WTC11 (cell line): ENCODE data around the gene CX3CL1. TPM values are rescaled to one million over a fixed set of nuclear protein-coding genes. Genes with fewer than 3 reads are reported as not detected.

ENCODE experiments used
- ATAC-seq: fragments of 200-7000 bp; cut with Tn5 transposase; 2 replicates; pipeline ENCODE4 v1.10.0; 2021; ENCODE audit warnings: mild to moderate bottlenecking, moderate library complexity
- CTCF ChIA-PET: fragments of 300-600 bp; sonication (Branson Sonifier 250); formaldehyde crosslinking; loops from one replicate; lab custom pipeline; 2021; ENCODE audit warnings: antibody characterized with exemption; lab: Charles Lee
- POLR2A ChIA-PET: fragments of 350-600 bp; sonication (Branson Sonifier 250); formaldehyde crosslinking; loops from one replicate; lab custom pipeline; 2021; ENCODE audit warnings: antibody characterized with exemption; lab: Charles Lee
- DNase-seq: peaks from one replicate; pipeline ENCODE4 v3.0.0; 2021; ENCODE audit warnings: low spot score
- H3K27ac Mint-ChIP-seq: 2 replicates; pipeline ENCODE4 v1.8.0; 2021; ENCODE audit warnings: mixed read lengths
- H3K27me3 Mint-ChIP-seq: 2 replicates; pipeline ENCODE4 v1.8.0; 2021; ENCODE audit warnings: low read depth, mild to moderate bottlenecking, moderate library complexity, mixed read lengths
- H3K36me3 Mint-ChIP-seq: 2 replicates; pipeline ENCODE4 v1.8.0; 2021; ENCODE audit warnings: mixed read lengths
- H3K4me1 Mint-ChIP-seq: 2 replicates; pipeline ENCODE4 v1.8.0; 2022; ENCODE audit warnings: mixed read lengths
- H3K4me3 Mint-ChIP-seq: 2 replicates; pipeline ENCODE4 v1.8.0; 2021; ENCODE audit warnings: mild to moderate bottlenecking, moderate library complexity, mixed read lengths
- H3K9me3 Mint-ChIP-seq: 2 replicates; pipeline ENCODE4 v1.8.0; 2021; ENCODE audit warnings: mixed read lengths
- CBFB ChIP-seq: sonication (generic); formaldehyde crosslinking; IDR thresholded peaks from 2 replicates; pipeline ENCODE4 v1.8.1; 2022; ENCODE audit warnings: mild to moderate bottlenecking, low read depth, missing genetic modification reagents
- ESRRA ChIP-seq: sonication (generic); formaldehyde crosslinking; IDR thresholded peaks from 2 replicates; pipeline ENCODE4 v1.8.1; 2022; ENCODE audit warnings: mild to moderate bottlenecking, missing genetic modification reagents, borderline replicate concordance
- MXD4 ChIP-seq: fragments of 250-450 bp; sonication (Bioruptor Pico); IDR thresholded peaks from 2 replicates; pipeline ENCODE4 v1.8.0; 2021; ENCODE audit warnings: mild to moderate bottlenecking, moderate library complexity, borderline replicate concordance
- NR1H2 ChIP-seq: sonication (generic); formaldehyde crosslinking; IDR thresholded peaks from 2 replicates; pipeline ENCODE4 v1.9.0; 2021; ENCODE audit warnings: mild to moderate bottlenecking, moderate library complexity, missing genetic modification reagents
- PRRX2 ChIP-seq: fragments of 250-450 bp; sonication (Bioruptor Pico); IDR thresholded peaks from 2 replicates; pipeline ENCODE4 v1.8.0; 2021; ENCODE audit warnings: mild to moderate bottlenecking
- SMAD4 ChIP-seq: sonication (generic); formaldehyde crosslinking; IDR thresholded peaks from 2 replicates; pipeline ENCODE4 v1.8.0; 2022; ENCODE audit warnings: mild to moderate bottlenecking, missing genetic modification reagents
- SOX15 ChIP-seq: fragments of 250-450 bp; sonication (Bioruptor Pico); IDR thresholded peaks from 2 replicates; pipeline ENCODE4 v1.9.0; 2021; ENCODE audit warnings: mild to moderate bottlenecking
- TEAD1 ChIP-seq: sonication (generic); formaldehyde crosslinking; IDR thresholded peaks from 2 replicates; pipeline ENCODE4 v1.8.0; 2022; ENCODE audit warnings: mild to moderate bottlenecking, missing genetic modification reagents
- TEAD4 ChIP-seq: sonication (generic); formaldehyde crosslinking; IDR thresholded peaks from 2 replicates; pipeline ENCODE4 v1.8.0; 2022; ENCODE audit warnings: mild to moderate bottlenecking, missing genetic modification reagents
- total RNA-seq: library from RNA; stranded (reverse); gene quantifications from 3 replicates; pipeline ENCODE4 v1.2.3, GENCODE V29; 2021
- TF ChIP-seq, protein P1 (sequence below): sonication (generic); formaldehyde crosslinking; conservative IDR thresholded peaks from 2 replicates; pipeline ENCODE4 v1.8.1; 2023; ENCODE audit warnings: mild to moderate bottlenecking, low read depth, missing genetic modification reagents, moderate library complexity
- TF ChIP-seq, protein P2 (sequence below): sonication (generic); formaldehyde crosslinking; IDR thresholded peaks from 2 replicates; pipeline ENCODE4 v1.8.1; 2022; ENCODE audit warnings: mild to moderate bottlenecking, missing genetic modification reagents, moderate library complexity, borderline replicate concordance
- TF ChIP-seq, protein P3 (sequence below): sonication (generic); formaldehyde crosslinking; IDR thresholded peaks from 2 replicates; pipeline ENCODE4 v1.8.0; 2022; ENCODE audit warnings: mild to moderate bottlenecking, missing genetic modification reagents
- TF ChIP-seq, protein P4 (sequence below): sonication (generic); formaldehyde crosslinking; IDR thresholded peaks from 2 replicates; pipeline ENCODE4 v1.8.1; 2022; ENCODE audit warnings: low read depth, mild to moderate bottlenecking, moderate library complexity, missing genetic modification reagents, borderline replicate concordance
- TF ChIP-seq, protein P5 (sequence below): sonication (generic); formaldehyde crosslinking; IDR thresholded peaks from 2 replicates; pipeline ENCODE4 v1.8.1; 2023; ENCODE audit warnings: mild to moderate bottlenecking, missing genetic modification reagents
- TF ChIP-seq, protein P6 (sequence below): sonication (generic); formaldehyde crosslinking; IDR thresholded peaks from 2 replicates; pipeline ENCODE4 v1.8.0; 2022; ENCODE audit warnings: mild to moderate bottlenecking, missing genetic modification reagents
- TF ChIP-seq, protein P7 (sequence below): sonication (generic); formaldehyde crosslinking; IDR thresholded peaks from 2 replicates; pipeline ENCODE4 v1.8.1; 2023; ENCODE audit warnings: mild to moderate bottlenecking, missing genetic modification reagents, moderate library complexity
- TF ChIP-seq, protein P8 (sequence below): sonication (generic); formaldehyde crosslinking; IDR thresholded peaks from 2 replicates; pipeline ENCODE4 v1.8.1; 2022; ENCODE audit warnings: missing genetic modification reagents, borderline replicate concordance
- TF ChIP-seq, protein P9 (sequence below): fragments of 250-450 bp; sonication (Bioruptor Pico); IDR thresholded peaks from 2 replicates; pipeline ENCODE4 v1.9.0; 2021; ENCODE audit warnings: moderate library complexity, mild to moderate bottlenecking, inconsistent platforms, borderline replicate concordance
- TF ChIP-seq, protein P10 (sequence below): sonication (generic); formaldehyde crosslinking; conservative IDR thresholded peaks from 2 replicates; pipeline ENCODE4 v1.8.1; 2022; ENCODE audit warnings: mild to moderate bottlenecking, missing genetic modification reagents

Gene CX3CL1
- total RNA-seq, 1 experiment from 2014 or later: 1.2 TPM

DNA sequence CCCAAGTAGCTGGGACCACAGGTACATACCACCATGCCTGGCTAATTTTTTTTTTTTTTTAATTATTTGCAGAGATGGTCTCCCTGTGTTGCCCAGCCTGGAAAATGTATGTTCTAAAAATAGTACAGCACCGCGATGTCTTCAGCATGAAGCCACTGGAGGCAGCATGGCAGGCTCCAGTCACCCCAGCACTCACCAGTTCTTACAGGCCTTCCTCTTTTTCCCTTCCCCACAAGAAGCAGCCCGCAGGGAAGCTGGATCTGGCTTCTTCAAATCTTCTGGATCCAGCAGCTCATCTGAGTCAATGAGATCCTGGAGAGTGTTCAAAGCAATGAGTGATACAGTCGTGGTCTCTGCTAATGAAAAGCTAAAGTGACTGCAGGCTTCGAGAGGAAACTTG is 58.7 kb downstream of the CX3CL1 start:
- Mint-ChIP-seq H3K27me3 (no peaks in the 10 kb centered on the region), H3K27ac (no peak overlapping the region), H3K36me3 (peaks cover 75% of the 10 kb centered on the region), H3K4me1 (no peaks in the 10 kb centered on the region), H3K9me3 (no peaks in the 10 kb centered on the region), H3K4me3 (no peak overlapping the region)
- ChIA-PET POLR2A (no interaction called here), CTCF (interaction anchor here (0.5 kb wide), 1 partner anchor 15 kb away, joined by 6 read pairs; no protein-coding TSS in a partner anchor)
- no peak for TF ChIP-seq MXD4 (CRISPR knock-in tag)
- no peak for TF ChIP-seq TEAD4
- TF ChIP-seq, protein P1, sequence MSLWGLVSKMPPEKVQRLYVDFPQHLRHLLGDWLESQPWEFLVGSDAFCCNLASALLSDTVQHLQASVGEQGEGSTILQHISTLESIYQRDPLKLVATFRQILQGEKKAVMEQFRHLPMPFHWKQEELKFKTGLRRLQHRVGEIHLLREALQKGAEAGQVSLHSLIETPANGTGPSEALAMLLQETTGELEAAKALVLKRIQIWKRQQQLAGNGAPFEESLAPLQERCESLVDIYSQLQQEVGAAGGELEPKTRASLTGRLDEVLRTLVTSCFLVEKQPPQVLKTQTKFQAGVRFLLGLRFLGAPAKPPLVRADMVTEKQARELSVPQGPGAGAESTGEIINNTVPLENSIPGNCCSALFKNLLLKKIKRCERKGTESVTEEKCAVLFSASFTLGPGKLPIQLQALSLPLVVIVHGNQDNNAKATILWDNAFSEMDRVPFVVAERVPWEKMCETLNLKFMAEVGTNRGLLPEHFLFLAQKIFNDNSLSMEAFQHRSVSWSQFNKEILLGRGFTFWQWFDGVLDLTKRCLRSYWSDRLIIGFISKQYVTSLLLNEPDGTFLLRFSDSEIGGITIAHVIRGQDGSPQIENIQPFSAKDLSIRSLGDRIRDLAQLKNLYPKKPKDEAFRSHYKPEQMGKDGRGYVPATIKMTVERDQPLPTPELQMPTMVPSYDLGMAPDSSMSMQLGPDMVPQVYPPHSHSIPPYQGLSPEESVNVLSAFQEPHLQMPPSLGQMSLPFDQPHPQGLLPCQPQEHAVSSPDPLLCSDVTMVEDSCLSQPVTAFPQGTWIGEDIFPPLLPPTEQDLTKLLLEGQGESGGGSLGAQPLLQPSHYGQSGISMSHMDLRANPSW (CRISPR knock-in tag): no peak
- TF ChIP-seq NR1H2: no peak
- TF ChIP-seq, protein P2, sequence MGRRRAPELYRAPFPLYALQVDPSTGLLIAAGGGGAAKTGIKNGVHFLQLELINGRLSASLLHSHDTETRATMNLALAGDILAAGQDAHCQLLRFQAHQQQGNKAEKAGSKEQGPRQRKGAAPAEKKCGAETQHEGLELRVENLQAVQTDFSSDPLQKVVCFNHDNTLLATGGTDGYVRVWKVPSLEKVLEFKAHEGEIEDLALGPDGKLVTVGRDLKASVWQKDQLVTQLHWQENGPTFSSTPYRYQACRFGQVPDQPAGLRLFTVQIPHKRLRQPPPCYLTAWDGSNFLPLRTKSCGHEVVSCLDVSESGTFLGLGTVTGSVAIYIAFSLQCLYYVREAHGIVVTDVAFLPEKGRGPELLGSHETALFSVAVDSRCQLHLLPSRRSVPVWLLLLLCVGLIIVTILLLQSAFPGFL (CRISPR knock-in tag): no peak
- TF ChIP-seq, protein P3, sequence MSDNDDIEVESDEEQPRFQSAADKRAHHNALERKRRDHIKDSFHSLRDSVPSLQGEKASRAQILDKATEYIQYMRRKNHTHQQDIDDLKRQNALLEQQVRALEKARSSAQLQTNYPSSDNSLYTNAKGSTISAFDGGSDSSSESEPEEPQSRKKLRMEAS: no peak
- TF ChIP-seq ESRRA: no peak
- TF ChIP-seq, protein P4, sequence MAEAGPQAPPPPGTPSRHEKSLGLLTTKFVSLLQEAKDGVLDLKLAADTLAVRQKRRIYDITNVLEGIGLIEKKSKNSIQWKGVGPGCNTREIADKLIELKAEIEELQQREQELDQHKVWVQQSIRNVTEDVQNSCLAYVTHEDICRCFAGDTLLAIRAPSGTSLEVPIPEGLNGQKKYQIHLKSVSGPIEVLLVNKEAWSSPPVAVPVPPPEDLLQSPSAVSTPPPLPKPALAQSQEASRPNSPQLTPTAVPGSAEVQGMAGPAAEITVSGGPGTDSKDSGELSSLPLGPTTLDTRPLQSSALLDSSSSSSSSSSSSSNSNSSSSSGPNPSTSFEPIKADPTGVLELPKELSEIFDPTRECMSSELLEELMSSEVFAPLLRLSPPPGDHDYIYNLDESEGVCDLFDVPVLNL (CRISPR knock-in tag): no peak
- TF ChIP-seq PRRX2 (CRISPR knock-in tag): no peak
- TF ChIP-seq TEAD1: no peak
- TF ChIP-seq, protein P5, sequence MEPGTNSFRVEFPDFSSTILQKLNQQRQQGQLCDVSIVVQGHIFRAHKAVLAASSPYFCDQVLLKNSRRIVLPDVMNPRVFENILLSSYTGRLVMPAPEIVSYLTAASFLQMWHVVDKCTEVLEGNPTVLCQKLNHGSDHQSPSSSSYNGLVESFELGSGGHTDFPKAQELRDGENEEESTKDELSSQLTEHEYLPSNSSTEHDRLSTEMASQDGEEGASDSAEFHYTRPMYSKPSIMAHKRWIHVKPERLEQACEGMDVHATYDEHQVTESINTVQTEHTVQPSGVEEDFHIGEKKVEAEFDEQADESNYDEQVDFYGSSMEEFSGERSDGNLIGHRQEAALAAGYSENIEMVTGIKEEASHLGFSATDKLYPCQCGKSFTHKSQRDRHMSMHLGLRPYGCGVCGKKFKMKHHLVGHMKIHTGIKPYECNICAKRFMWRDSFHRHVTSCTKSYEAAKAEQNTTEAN (CRISPR knock-in tag): no peak
- TF ChIP-seq, protein P6, sequence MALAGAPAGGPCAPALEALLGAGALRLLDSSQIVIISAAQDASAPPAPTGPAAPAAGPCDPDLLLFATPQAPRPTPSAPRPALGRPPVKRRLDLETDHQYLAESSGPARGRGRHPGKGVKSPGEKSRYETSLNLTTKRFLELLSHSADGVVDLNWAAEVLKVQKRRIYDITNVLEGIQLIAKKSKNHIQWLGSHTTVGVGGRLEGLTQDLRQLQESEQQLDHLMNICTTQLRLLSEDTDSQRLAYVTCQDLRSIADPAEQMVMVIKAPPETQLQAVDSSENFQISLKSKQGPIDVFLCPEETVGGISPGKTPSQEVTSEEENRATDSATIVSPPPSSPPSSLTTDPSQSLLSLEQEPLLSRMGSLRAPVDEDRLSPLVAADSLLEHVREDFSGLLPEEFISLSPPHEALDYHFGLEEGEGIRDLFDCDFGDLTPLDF (CRISPR knock-in tag): no peak
- TF ChIP-seq CBFB (CRISPR knock-in tag): no peak
- TF ChIP-seq, protein P7, sequence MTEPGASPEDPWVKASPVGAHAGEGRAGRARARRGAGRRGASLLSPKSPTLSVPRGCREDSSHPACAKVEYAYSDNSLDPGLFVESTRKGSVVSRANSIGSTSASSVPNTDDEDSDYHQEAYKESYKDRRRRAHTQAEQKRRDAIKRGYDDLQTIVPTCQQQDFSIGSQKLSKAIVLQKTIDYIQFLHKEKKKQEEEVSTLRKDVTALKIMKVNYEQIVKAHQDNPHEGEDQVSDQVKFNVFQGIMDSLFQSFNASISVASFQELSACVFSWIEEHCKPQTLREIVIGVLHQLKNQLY: no peak
- TF ChIP-seq SMAD4 (CRISPR knock-in tag): no peak
- no peak for TF ChIP-seq SOX15 (CRISPR knock-in tag)
- TF ChIP-seq, protein P8, sequence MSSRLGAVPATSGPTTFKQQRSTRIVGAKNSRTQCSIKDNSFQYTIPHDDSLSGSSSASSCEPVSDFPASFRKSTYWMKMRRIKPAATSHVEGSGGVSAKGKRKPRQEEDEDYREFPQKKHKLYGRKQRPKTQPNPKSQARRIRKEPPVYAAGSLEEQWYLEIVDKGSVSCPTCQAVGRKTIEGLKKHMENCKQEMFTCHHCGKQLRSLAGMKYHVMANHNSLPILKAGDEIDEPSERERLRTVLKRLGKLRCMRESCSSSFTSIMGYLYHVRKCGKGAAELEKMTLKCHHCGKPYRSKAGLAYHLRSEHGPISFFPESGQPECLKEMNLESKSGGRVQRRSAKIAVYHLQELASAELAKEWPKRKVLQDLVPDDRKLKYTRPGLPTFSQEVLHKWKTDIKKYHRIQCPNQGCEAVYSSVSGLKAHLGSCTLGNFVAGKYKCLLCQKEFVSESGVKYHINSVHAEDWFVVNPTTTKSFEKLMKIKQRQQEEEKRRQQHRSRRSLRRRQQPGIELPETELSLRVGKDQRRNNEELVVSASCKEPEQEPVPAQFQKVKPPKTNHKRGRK (CRISPR knock-in tag): no peak
- TF ChIP-seq, protein P9, sequence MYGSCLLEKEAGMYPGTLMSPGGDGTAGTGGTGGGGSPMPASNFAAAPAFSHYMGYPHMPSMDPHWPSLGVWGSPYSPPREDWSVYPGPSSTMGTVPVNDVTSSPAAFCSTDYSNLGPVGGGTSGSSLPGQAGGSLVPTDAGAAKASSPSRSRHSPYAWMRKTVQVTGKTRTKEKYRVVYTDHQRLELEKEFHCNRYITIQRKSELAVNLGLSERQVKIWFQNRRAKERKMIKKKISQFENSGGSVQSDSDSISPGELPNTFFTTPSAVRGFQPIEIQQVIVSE (CRISPR knock-in tag): no peak
- TF ChIP-seq, protein P10, sequence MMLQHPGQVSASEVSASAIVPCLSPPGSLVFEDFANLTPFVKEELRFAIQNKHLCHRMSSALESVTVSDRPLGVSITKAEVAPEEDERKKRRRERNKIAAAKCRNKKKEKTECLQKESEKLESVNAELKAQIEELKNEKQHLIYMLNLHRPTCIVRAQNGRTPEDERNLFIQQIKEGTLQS: no peak
- DNase-seq (no peak), ATAC-seq (no peak)
